SKM-1 treated with dmso at 0.1 percent for 144 hours (cell line): ENCODE measurements around the gene UTP18.
"Not testable (repeated sequence)": the region's sequence is repeated elsewhere in the genome, so short reads cannot be mapped to it uniquely, and the experiment has no call there.

Experiments used
- DNase-seq: peaks from one replicate; lab custom pipeline; 2025; ENCODE audit not compliant: unreplicated experiment; lab: John Stamatoyannopoulos, UW

Gene UTP18

DNA sequence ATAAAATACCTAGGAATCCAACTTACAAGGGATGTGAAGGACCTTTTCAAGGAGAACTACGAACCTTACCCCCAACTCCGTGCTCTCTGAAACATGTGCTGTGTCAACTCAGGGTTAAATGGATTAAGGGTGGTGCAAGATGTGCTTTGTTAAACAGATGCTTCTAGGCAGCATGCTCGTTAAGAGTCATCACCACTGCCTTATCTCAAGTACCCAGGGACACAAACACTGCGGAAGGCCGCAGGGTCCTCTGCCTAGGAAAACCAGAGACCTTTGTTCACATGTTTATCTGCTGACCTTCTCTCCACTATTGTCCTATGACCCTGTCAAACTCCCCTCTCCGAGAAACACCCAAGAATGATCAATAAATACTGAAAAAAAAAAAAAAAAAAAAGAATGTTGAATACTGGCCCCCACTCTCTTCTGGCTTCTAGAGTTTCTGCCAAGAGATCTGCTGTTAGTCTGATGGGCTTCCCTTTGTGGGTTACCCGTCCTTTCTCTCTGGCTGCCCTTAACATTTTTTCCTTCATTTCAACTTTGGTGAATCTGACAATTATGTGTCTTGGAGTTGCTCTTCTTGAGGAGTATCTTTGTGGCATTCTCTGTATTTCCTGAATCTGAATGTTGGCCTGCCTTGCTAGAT, 70.6 kb downstream of the UTP18 start:
- not testable (repeated sequence) for DNase-seq

DNA sequence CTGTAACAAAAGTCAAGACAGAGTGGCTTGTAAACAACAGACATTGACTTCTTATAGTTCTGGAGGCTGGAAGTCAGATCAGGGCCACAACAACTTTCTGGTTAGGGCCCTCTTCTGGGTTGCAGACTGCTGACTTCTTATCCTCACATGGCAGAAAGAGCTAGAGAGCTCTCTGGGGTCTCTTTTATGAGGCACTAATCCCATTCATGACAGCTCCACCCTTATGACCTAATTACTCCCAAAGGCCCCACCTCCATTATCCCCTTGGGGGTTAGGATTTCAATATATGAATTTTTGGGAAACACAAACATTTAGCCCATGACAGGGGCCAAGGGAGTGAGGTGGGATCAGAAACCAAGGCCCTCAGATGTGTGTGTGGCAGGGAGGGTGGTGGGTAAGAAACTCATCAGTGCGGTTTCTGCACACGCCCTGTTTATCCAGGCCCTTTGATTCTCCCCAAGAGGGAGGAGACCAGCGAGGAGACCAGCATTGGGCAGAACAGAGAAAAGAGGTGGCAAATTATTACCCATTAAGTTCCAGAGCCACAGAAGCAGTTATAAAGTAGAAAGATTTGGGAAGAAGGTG, 74.8 kb downstream of the UTP18 start:
- DNase-seq = no peak

DNA sequence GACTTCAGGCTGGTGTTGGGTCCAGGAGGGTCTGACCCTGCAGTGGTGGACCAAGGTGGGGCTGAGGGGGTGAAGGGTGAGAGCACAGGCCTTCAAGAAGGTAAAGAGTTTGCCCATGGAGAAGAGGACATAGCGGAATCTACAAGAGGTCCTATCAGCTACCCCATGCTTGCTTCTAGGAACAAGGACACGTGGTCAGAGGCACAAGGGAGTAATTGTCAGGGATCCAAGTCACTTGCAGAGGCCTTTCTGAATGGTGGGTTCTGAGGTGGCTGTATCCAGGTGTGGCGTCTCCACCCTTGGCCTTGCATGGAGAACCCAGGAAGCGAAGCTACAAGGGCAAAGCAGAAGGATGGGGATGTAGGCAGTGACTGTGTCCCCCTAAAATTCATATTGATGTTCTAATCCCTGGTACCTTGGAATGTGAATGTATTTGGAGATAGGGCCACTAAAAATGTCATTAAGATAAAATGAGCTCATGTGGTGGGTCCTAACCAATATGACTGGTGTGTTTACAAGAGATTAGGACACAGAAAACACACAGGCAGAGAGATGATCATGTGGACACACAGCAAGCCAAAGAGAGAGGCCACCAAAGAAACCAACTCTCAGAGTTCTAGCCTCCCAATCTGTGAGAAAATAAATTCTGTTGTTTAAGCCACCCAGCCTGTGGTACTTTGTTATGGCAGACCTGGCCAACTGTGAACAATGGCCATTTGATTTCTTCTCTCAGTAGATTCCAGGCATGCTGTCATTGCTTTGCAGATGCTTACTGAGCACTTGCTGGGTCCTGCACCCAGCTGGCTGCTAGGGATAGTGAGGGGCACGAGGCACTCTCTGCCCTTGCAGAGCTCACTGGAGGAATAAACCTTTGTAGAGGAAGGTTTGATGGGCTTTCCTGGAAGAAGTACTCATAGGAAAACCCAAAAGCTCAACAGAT, 75.8 kb downstream of the UTP18 start:
- DNase-seq = no peak

DNA sequence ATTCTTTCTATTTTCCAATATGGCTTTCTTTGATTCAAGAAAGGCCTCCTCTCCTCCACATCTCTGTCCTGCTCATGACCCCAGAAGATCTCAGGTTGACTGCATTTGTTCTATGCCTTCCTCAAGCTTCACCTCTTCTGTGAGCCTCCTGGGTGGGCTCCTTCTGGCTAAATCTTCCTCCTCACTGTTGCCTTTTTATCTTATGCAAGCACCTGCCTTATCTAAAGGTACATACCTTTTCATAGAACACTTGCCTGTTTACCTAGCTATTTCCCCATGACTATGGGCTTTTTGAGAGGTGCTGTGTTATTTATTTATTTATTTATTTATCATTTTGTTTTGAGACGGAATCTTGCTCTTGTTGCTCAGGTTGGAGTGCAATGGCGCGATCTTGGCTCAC, 81.1 kb downstream of the UTP18 start:
- no peak for DNase-seq

DNA sequence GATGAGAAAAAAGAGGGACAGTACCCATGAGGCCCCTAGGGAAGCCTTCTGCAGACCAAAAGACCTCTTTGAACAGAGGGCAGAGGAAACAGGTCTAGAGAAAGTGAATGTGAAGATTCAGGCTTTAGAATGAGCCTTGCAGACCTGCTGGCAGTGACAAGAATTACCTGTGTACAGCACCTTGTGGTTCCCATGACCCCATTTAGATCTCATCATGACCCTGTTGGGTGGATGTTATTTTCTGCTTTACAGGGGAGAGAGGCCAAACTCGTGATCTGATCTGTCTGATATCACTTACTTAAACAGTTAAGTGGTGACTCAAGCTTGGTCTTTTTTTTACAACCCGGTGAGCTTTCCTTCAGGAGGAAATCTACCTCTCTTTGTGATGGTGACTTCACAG, 81.9 kb downstream of the UTP18 start:
- no peak for DNase-seq

DNA sequence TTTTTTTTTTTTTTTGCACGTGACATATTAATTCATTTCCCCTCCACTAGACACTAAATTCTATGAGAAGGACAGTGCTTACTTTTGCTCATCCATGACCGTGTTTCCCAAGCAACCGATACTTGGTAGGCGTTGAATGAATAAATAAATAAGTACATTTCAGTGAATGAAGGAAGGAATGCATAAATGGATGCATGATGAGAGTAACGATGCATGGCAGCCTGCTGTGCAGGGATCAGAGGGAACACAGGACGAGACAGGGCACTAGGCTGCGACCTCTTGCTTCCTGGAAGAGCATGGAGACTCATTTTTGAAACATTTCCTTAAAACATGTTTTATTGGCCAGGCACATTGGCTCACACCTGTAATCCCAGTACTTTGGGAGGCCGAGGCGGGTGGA, 84.2 kb downstream of the UTP18 start:
- no peak for DNase-seq

DNA sequence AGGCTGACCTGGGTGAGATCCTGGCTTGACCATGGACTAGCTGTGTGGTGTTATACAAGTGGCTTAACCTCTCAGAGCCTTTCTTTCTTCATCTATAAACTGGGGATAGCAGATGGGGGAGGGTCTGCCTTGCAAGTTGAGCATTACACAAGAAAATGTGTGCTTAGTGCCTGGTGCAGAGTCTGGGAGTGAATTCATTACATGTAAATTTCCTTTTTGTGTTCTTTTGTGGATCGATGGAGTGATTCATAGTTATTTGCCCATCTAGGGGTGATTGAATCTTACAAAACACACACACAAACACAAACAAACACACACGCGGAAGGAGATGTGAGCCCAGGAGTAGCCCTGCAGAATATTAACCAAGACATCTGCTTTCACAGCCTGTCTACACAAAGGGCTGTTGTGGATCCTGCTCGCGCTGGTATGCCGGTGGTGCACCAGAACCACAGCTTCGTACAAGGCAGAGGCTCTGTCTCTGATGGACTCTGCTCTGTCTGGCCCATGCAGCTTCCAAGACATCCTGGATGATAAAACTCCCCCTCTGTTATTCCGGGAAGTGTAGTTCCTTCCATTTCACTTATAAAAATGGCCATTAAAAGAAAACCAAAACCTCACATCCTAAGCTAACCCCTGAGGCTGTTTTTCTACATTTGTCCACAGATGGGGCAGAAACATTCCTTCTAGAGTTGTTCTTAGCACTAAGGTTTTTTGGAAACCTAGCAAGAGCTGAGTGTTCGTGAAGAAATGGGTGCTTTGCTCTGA, 86.1 kb downstream of the UTP18 start:
- no peak for DNase-seq
